ENCODE measurements around the gene ARHGEF28. TPM values are rescaled to one million over a fixed set of nuclear protein-coding genes. Genes with fewer than 3 reads are reported as not detected.

Gene ARHGEF28
- total and polyA plus RNA-seq, 2 experiments from 2014 or later = 3.5 to 11.2 TPM

DNA sequence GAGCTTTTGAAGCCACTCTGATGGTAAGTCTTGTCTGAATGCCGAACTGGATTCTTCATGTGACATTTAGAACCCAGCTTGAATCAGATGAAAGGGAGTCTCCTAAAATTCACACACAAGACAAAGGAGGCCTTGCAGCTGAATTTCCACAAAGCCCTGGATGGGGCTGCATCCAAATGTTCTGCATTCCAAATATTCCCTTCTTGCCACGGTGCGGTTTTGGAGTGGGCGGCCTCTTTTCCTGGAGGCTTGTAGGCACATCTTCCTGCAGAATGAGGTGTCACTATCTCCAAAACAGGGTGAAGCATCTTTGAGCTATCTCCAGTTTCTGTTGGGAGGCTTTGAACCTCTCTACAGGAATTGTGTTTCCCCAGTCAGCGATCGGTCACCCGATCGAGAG is 342.7 kb downstream of the ARHGEF28 start:
- Histone ChIP-seq H3K79me2 (no peaks in the 10 kb centered on the region), H3K27ac (no peak overlapping the region), H3K9me2 (replicated peaks; ENCODE audit: insufficient read depth) (no peaks in the 10 kb centered on the region), H3K9me3 (ENCODE audit: low read depth) (no peaks in the 10 kb centered on the region), H3K4me2 (no peak overlapping the region), H3K4me1 (ENCODE audit: insufficient read depth) (no peaks in the 10 kb centered on the region), H3K36me3 (replicated peaks; ENCODE audit: insufficient read depth, low read depth) (no peaks in the 10 kb centered on the region), H3K4me3 (no peak overlapping the region), H3K27me3 (no peaks in the 10 kb centered on the region), H2AFZ (no peak overlapping the region), H4K20me1 (ENCODE audit: insufficient read depth, poor library complexity, severe bottlenecking) (no peaks in the 10 kb centered on the region)
- TF ChIP-seq EZH2phosphoT487 (IDR thresholded peaks at IDR 0.05; ENCODE audit: low read depth, severe bottlenecking, unreplicated experiment) (no peak), EZH2 (IDR thresholded peaks at IDR 0.05; ENCODE audit: borderline replicate concordance) (no peak)
- TF ChIP-seq, protein P1, sequence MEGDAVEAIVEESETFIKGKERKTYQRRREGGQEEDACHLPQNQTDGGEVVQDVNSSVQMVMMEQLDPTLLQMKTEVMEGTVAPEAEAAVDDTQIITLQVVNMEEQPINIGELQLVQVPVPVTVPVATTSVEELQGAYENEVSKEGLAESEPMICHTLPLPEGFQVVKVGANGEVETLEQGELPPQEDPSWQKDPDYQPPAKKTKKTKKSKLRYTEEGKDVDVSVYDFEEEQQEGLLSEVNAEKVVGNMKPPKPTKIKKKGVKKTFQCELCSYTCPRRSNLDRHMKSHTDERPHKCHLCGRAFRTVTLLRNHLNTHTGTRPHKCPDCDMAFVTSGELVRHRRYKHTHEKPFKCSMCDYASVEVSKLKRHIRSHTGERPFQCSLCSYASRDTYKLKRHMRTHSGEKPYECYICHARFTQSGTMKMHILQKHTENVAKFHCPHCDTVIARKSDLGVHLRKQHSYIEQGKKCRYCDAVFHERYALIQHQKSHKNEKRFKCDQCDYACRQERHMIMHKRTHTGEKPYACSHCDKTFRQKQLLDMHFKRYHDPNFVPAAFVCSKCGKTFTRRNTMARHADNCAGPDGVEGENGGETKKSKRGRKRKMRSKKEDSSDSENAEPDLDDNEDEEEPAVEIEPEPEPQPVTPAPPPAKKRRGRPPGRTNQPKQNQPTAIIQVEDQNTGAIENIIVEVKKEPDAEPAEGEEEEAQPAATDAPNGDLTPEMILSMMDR (IDR thresholded peaks at IDR 0.05; ENCODE audit: poor library complexity) = no peak
- DNase-seq (ENCODE audit: low spot score) = no peak
- WGBS (ENCODE audit: low lambda C conversion rate, missing lambda C conversion rate) = 48% methylated on average over 8 of the region's 8 CpGs

DNA sequence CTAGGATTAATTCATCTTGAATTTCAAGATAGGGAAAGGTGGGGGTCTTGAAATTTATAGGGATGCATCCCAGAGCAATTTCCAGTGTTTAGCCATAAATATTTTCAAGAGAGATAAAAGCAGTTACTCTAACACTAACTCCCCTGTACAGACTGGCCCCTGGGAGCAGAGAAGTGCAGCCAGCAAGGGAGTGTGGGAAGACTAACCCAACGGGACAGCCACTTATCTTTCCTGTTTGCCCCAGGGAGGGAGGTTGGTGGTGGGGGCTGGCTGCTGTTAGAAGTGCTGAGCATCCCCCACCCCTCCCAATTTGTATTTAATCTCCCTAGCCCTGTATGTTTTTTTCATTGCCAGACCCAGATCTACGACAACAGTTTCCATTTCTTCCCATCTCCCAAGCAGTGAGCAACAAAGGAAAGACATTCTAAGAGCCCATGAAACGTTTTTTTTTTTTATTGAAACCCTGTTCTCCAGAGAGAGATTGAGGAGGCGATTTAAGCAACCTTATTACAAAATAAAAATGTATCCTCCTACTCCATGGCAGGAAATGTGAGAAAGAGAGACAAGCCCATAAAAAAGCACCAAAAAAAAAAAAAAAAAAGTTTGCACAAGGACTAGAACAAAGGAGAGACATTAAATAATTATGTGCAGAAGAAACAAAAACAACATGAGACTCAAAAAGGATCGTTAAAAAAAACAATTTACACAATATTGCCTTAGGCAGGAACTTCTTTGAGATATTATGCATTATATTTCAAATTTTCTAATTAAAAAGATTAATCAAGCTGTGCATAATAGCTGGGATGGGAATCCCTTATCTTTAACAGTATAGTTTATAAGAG is 343.4 kb downstream of the ARHGEF28 start:
- no peak for TF ChIP-seq EZH2phosphoT487 (IDR thresholded peaks at IDR 0.05; ENCODE audit: low read depth, severe bottlenecking, unreplicated experiment)
- TF ChIP-seq, protein P1 (IDR thresholded peaks at IDR 0.05; ENCODE audit: poor library complexity) = no peak
- TF ChIP-seq EZH2 (IDR thresholded peaks at IDR 0.05; ENCODE audit: borderline replicate concordance) = no peak
- Histone ChIP-seq H4K20me1 (ENCODE audit: insufficient read depth, poor library complexity, severe bottlenecking) (no peaks in the 10 kb centered on the region), H3K27ac (no peak overlapping the region), H3K4me2 (no peak overlapping the region), H3K4me3 (no peak overlapping the region), H3K36me3 (replicated peaks; ENCODE audit: insufficient read depth, low read depth) (no peaks in the 10 kb centered on the region), H3K79me2 (no peaks in the 10 kb centered on the region), H3K27me3 (no peaks in the 10 kb centered on the region), H3K9me2 (replicated peaks; ENCODE audit: insufficient read depth) (no peaks in the 10 kb centered on the region), H3K9me3 (ENCODE audit: low read depth) (no peaks in the 10 kb centered on the region), H3K4me1 (ENCODE audit: insufficient read depth) (no peaks in the 10 kb centered on the region), H2AFZ (no peak overlapping the region)
- WGBS (ENCODE audit: low lambda C conversion rate, missing lambda C conversion rate) = 45% methylated on average over 5 of the region's 5 CpGs
- no peak for DNase-seq (ENCODE audit: low spot score)

DNA sequence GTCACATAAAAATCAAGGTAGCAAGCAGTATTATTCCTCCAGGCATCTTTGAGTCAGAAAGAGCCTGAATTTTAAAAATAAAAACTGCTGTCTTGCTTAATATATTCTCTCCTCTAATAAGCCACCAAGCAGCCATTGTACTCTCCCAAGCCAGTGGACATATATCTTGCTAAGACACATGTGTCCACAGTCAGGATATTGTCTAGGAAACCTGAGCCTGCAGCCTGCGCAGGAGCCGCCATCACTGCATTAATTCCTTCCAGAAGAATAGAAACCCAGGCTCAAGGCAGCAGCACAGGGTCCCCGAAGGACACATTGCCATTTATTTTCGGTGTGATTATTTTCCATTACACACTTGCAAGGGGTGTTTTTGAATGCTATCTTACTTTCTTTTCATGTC is 345.3 kb downstream of the ARHGEF28 start:
- TF ChIP-seq EZH2phosphoT487 (IDR thresholded peaks at IDR 0.05; ENCODE audit: low read depth, severe bottlenecking, unreplicated experiment) (no peak), EZH2 (IDR thresholded peaks at IDR 0.05; ENCODE audit: borderline replicate concordance) (no peak)
- TF ChIP-seq, protein P1 (IDR thresholded peaks at IDR 0.05; ENCODE audit: poor library complexity) = no peak
- no peak for DNase-seq (ENCODE audit: low spot score)
- Histone ChIP-seq H2AFZ (no peak overlapping the region), H3K79me2 (no peaks in the 10 kb centered on the region), H3K4me1 (ENCODE audit: insufficient read depth) (no peaks in the 10 kb centered on the region), H3K27me3 (no peaks in the 10 kb centered on the region), H3K9me2 (replicated peaks; ENCODE audit: insufficient read depth) (no peaks in the 10 kb centered on the region), H3K4me3 (no peak overlapping the region), H3K36me3 (replicated peaks; ENCODE audit: insufficient read depth, low read depth) (no peaks in the 10 kb centered on the region), H3K4me2 (no peak overlapping the region), H4K20me1 (ENCODE audit: insufficient read depth, poor library complexity, severe bottlenecking) (no peaks in the 10 kb centered on the region), H3K27ac (no peak overlapping the region), H3K9me3 (ENCODE audit: low read depth) (no peaks in the 10 kb centered on the region)
- 85% methylated on average over 4 of the region's 4 CpGs for WGBS (ENCODE audit: low lambda C conversion rate, missing lambda C conversion rate)
